Stimulated activated CD8-positive, alpha-beta memory T cell treated with anti-CD3 and anti-CD28 coated beads, Interleukin-4, amount 100 ng/mL, for 48 hours (primary cell): ENCODE results near the gene ADORA2A.
"Not testable (repeated sequence)": the region's sequence is repeated elsewhere in the genome, so short reads cannot be mapped to it uniquely, and the experiment has no call there.

Experiments used
- DNase-seq: peaks from one replicate; pipeline ENCODE4 v3.0.0-alpha.2; 2020

ADORA2A gene

GRCh38 chr22:24455751-24456426, 28.5 kb downstream of the ADORA2A start:
- DNase-seq: no peak

GRCh38 chr22:24457894-24458420, 30.6 kb downstream of the ADORA2A start:
- no peak for DNase-seq

- DNase-seq: no peak
Observed at GRCh38 chr22:24459911-24460310, 32.5 kb downstream of the ADORA2A start.

- DNase-seq: peak; percentile 44
Observed at GRCh38 chr22:24460418-24461089, 33.2 kb downstream of the ADORA2A start.

- no peak for DNase-seq
Observed at GRCh38 chr22:24463071-24463760, 35.8 kb downstream of the ADORA2A start.

- no peak for DNase-seq
Observed at GRCh38 chr22:24465566-24465965, 38.2 kb downstream of the ADORA2A start.

GRCh38 chr22:24465975-24466374, 38.6 kb downstream of the ADORA2A start:
- no peak for DNase-seq

- no peak for DNase-seq
Observed at GRCh38 chr22:24466716-24467328, 39.4 kb downstream of the ADORA2A start.

GRCh38 chr22:24467340-24467739, 39.9 kb downstream of the ADORA2A start:
- DNase-seq: no peak

- DNase-seq: no peak
Observed at GRCh38 chr22:24471570-24471969, 44.2 kb downstream of the ADORA2A start.

GRCh38 chr22:24473284-24473683, 45.9 kb downstream of the ADORA2A start:
- DNase-seq: no peak

- DNase-seq: no peak
Observed at GRCh38 chr22:24474221-24474620, 46.8 kb downstream of the ADORA2A start.

GRCh38 chr22:24474649-24475255, 47.4 kb downstream of the ADORA2A start:
- no peak for DNase-seq

GRCh38 chr22:24481641-24482040, 54.2 kb downstream of the ADORA2A start:
- DNase-seq: no peak

GRCh38 chr22:24482575-24482974, 55.2 kb downstream of the ADORA2A start:
- no peak for DNase-seq

- DNase-seq: no peak
Observed at GRCh38 chr22:24482998-24483397, 55.6 kb downstream of the ADORA2A start.

GRCh38 chr22:24483976-24484545, 56.7 kb downstream of the ADORA2A start:
- no peak for DNase-seq

GRCh38 chr22:24485170-24485569, 57.8 kb downstream of the ADORA2A start:
- no peak for DNase-seq

- DNase-seq: no peak
Observed at GRCh38 chr22:24485608-24486007, 58.2 kb downstream of the ADORA2A start.

- peak; percentile 50 for DNase-seq
Observed at GRCh38 chr22:24486501-24486921, 59.1 kb downstream of the ADORA2A start.

- no peak for DNase-seq
Observed at GRCh38 chr22:24489011-24489410, 61.6 kb downstream of the ADORA2A start.

- DNase-seq: not testable (repeated sequence)
Observed at GRCh38 chr22:24489434-24489833, 62.0 kb downstream of the ADORA2A start.
